22Rv1 (cell line): ENCODE results near the gene SAMD13.
"Not testable (repeated sequence)": the region's sequence is repeated elsewhere in the genome, so short reads cannot be mapped to it uniquely, and the experiment has no call there.

Source experiments
- H3K27ac ChIP-seq: fragments of 450-650 bp; 2 replicates; pipeline ENCODE4 v1.5.1; 2017
- CTCF ChIP-seq: fragments of 450-650 bp; IDR thresholded peaks from 2 replicates; pipeline ENCODE4 v1.5.1; 2017; ENCODE audit warnings: mild to moderate bottlenecking
- ZFX ChIP-seq: fragments of 450-650 bp; IDR thresholded peaks from 2 replicates; pipeline ENCODE4 v1.6.1; 2017; ENCODE audit warnings: antibody characterized with exemption, borderline replicate concordance

The SAMD13 gene

GRCh38 chr1:84283381-84283780 is 18.1 kb upstream of the SAMD13 start:
- TF ChIP-seq ZFX (no peak), CTCF (no peak)
- no peak overlapping the region for H3K27ac ChIP-seq

- H3K27ac ChIP-seq, result no peak overlapping the region
- no peak for TF ChIP-seq ZFX
- TF ChIP-seq CTCF, result no peak
These were observed 15.4 kb upstream of the SAMD13 start for GRCh38 chr1:84286071-84286470.

GRCh38 chr1:84287389-84287788 is 14.1 kb upstream of the SAMD13 start:
- H3K27ac ChIP-seq, result not testable (repeated sequence)

GRCh38 chr1:84289169-84289785 is 12.2 kb upstream of the SAMD13 start:
- TF ChIP-seq CTCF (no peak), ZFX (no peak)
- H3K27ac ChIP-seq, result no peak overlapping the region

GRCh38 chr1:84291882-84292655 is 9.4 kb upstream of the SAMD13 start:
- H3K27ac ChIP-seq, result no peak overlapping the region
- TF ChIP-seq ZFX (no peak), CTCF (no peak)

GRCh38 chr1:84293766-84294165 is 7.7 kb upstream of the SAMD13 start:
- TF ChIP-seq ZFX (no peak), CTCF (no peak)
- H3K27ac ChIP-seq, result no peak overlapping the region

- H3K27ac ChIP-seq, result no peak overlapping the region
- TF ChIP-seq ZFX, result no peak
- no peak for TF ChIP-seq CTCF
These were observed 6.8 kb upstream of the SAMD13 start for GRCh38 chr1:84294751-84295150.
